NB4 (cell line): ENCODE results near the gene OGFOD2.

Experiments
- DNase-seq: peaks from one replicate; pipeline ENCODE4 v3.0.0; 2010; ENCODE audit warnings: low read depth
- H3K4me3 ChIP-seq: one replicate; pipeline ENCODE4 v1.5.1; 2011; ENCODE audit warnings: mild to moderate bottlenecking, low read depth, low read length, moderate library complexity
- CTCF ChIP-seq: IDR thresholded peaks from one replicate; pipeline ENCODE4 v1.5.1; 2012; ENCODE audit warnings: low read depth, low read length
- MAX ChIP-seq: IDR thresholded peaks from 2 replicates; pipeline ENCODE4 v1.6.1; 2011; ENCODE audit warnings: low read depth, low read length
- MYC ChIP-seq: IDR thresholded peaks from 2 replicates; pipeline ENCODE4 v1.6.1; 2011; ENCODE audit warnings: low read depth, low read length
- POLR2A ChIP-seq: IDR thresholded peaks from 2 replicates; pipeline ENCODE4 v1.6.1; 2011; ENCODE audit warnings: mild to moderate bottlenecking; ENCODE audit not compliant: insufficient read length; ENCODE audit errors: extremely low read depth

OGFOD2 gene

GRCh38 chr12:122948605-122949004 is 26.4 kb upstream of the OGFOD2 start:
- DNase-seq: no peak
- no peak for TF ChIP-seq POLR2A
- H3K4me3 ChIP-seq: no peak overlapping the region

GRCh38 chr12:122949405-122949804 is 25.6 kb upstream of the OGFOD2 start:
- no peak for DNase-seq
- no peak overlapping the region for H3K4me3 ChIP-seq
- no peak for TF ChIP-seq MAX
- TF ChIP-seq MYC: no peak
- TF ChIP-seq POLR2A: no peak
- TF ChIP-seq CTCF: no peak

- H3K4me3 ChIP-seq: no peak overlapping the region
- TF ChIP-seq CTCF: no peak
- no peak for TF ChIP-seq POLR2A
- no peak for TF ChIP-seq MAX
- no peak for TF ChIP-seq MYC
- no peak for DNase-seq
These were observed 25.0 kb upstream of the OGFOD2 start for GRCh38 chr12:122949816-122950675.

GRCh38 chr12:122951406-122951805 is 23.6 kb upstream of the OGFOD2 start:
- TF ChIP-seq CTCF (no peak), POLR2A (no peak), MYC (no peak), MAX (peak; percentile 46; the same call in 1 of the 2 replicates)
- DNase-seq: peak; percentile 53
- H3K4me3 ChIP-seq: no peak overlapping the region

GRCh38 chr12:122951979-122952892 is 22.8 kb upstream of the OGFOD2 start:
- H3K4me3 ChIP-seq: no peak overlapping the region

More at GRCh38 chr12:122951979-122952892, 22.8 kb upstream of the OGFOD2 start:
- DNase-seq: peak; percentile 81
- TF ChIP-seq CTCF: peak; percentile 98
- no peak for TF ChIP-seq MYC
- TF ChIP-seq MAX: peak; percentile 60
